ENCODE measurements around the gene PLEKHA5. TPM values are rescaled to one million over a fixed set of nuclear protein-coding genes. Genes with fewer than 3 reads are reported as not detected.
"Not testable (repeated sequence)": the region's sequence is repeated elsewhere in the genome, so short reads cannot be mapped to it uniquely, and the experiment has no call there.

The PLEKHA5 gene
- total and polyA plus RNA-seq, 2 experiments from 2014 or later = 82.8 to 112 TPM

DNA sequence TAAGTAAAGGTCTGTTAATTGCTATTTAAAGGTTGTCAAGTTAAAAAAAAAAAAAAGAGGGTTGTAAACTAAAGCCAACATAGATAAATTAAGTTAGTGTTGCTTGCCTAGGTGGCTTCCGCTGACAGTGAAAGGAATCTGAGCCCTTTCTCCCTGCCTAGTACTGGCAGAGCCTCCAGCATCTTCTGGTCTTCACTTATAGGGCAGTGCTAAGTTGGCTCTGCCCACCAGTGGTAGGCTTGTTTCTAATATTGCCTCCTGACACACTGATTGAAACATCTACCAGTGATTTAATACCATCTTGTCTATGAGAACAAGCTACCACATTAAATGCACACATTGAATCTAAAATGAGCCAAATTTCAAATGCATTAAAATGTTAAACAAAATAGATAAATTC is 39.7 kb downstream of the PLEKHA5 start:
- H3K9me2 ChIP-seq (ENCODE audit: insufficient read depth) = no peaks in the 10 kb centered on the region
- H3K27ac ChIP-seq (ENCODE audit: low read depth) = no peak overlapping the region; the same call in 1 of the 2 replicates
- Mint-ChIP-seq H3K4me1 (peaks cover 57% of the 10 kb centered on the region), H3K27me3 (ENCODE audit: insufficient read depth, low read depth, poor library complexity) (peaks cover 4% of the 10 kb centered on the region), H3K4me3 (no peak overlapping the region), H3K27ac (no peak overlapping the region), H3K36me3 (ENCODE audit: low read depth) (peaks cover 7% of the 10 kb centered on the region; the same call in 1 of the 3 replicates), H3K9me3 (no peaks in the 10 kb centered on the region)
- H3K36me3 ChIP-seq (ENCODE audit: insufficient read depth) = no peaks in the 10 kb centered on the region
- ATAC-seq (peak; percentile 28; the same call in 1 of the 3 replicates), DNase-seq (ENCODE audit: low spot score) (no peak)
- no peaks in the 10 kb centered on the region for H3K27me3 ChIP-seq (ENCODE audit: insufficient read depth)
- no peak overlapping the region for H3K4me3 ChIP-seq
- no peak for TF ChIP-seq ZNF331 (CRISPR knock-in tag; IDR thresholded peaks at IDR 0.05; ENCODE audit: low read depth)
- no peak for TF ChIP-seq POLR2AphosphoS5 (IDR thresholded peaks at IDR 0.05; ENCODE audit: low read depth)
- H4K20me1 ChIP-seq (replicated peaks; ENCODE audit: insufficient read depth) = peaks cover 38% of the 10 kb centered on the region
- H3F3A ChIP-seq (replicated peaks; ENCODE audit: low read depth) = no peaks in the 10 kb centered on the region
- peaks cover 58% of the 10 kb centered on the region for H3K4me1 ChIP-seq (ENCODE audit: insufficient read depth)
- H3K4me2 ChIP-seq = no peak overlapping the region
- peaks cover 99% of the 10 kb centered on the region for H3K79me2 ChIP-seq (replicated peaks; ENCODE audit: insufficient read depth)
- H2AFZ ChIP-seq = no peak overlapping the region

DNA sequence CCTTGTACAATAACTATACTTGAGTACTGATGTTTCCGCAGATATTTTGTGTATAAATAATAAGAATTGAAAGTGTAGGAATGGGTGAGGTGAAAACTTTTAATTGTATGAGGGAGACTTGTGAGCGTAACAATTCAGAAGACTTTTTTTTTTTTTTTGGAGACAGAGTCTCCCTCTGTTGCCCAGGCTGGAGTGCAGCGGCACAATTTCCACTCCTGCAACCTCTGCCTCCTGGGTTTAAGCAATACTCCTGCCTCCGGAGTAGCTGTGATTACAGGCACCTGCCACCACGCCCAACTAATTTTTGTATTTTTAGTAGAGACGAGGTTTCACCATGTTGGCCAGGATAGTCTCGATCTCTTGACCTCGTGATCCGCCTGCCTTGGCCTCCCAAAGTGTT is 40.8 kb downstream of the PLEKHA5 start:
- not testable (repeated sequence) for H3K27me3 Mint-ChIP-seq (ENCODE audit: insufficient read depth, low read depth, poor library complexity); H3K27ac ChIP-seq (ENCODE audit: low read depth); DNase-seq (ENCODE audit: low spot score); H3K27me3 ChIP-seq (ENCODE audit: insufficient read depth); H2AFZ ChIP-seq; H3F3A ChIP-seq (replicated peaks; ENCODE audit: low read depth); H3K36me3 Mint-ChIP-seq (ENCODE audit: low read depth); H3K9me2 ChIP-seq (ENCODE audit: insufficient read depth); H3K4me3 Mint-ChIP-seq; H3K9me3 Mint-ChIP-seq; H3K27ac Mint-ChIP-seq; H3K36me3 ChIP-seq (ENCODE audit: insufficient read depth); H3K4me3 ChIP-seq
- TF ChIP-seq, protein P1, sequence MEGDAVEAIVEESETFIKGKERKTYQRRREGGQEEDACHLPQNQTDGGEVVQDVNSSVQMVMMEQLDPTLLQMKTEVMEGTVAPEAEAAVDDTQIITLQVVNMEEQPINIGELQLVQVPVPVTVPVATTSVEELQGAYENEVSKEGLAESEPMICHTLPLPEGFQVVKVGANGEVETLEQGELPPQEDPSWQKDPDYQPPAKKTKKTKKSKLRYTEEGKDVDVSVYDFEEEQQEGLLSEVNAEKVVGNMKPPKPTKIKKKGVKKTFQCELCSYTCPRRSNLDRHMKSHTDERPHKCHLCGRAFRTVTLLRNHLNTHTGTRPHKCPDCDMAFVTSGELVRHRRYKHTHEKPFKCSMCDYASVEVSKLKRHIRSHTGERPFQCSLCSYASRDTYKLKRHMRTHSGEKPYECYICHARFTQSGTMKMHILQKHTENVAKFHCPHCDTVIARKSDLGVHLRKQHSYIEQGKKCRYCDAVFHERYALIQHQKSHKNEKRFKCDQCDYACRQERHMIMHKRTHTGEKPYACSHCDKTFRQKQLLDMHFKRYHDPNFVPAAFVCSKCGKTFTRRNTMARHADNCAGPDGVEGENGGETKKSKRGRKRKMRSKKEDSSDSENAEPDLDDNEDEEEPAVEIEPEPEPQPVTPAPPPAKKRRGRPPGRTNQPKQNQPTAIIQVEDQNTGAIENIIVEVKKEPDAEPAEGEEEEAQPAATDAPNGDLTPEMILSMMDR (conservative IDR thresholded peaks at IDR 0.05; ENCODE audit: low read depth in 2 of 2) = peak; percentile 25 to 29; a peak in 3 of 4 replicates
- Histone ChIP-seq H4K20me1 (replicated peaks; ENCODE audit: insufficient read depth) (peaks cover 38% of the 10 kb centered on the region; the same call in 1 of the 2 replicates), H3K4me1 (ENCODE audit: insufficient read depth) (peaks cover 54% of the 10 kb centered on the region), H3K79me2 (replicated peaks; ENCODE audit: insufficient read depth) (peaks cover 99% of the 10 kb centered on the region), H3K4me2 (0 out of 2 replicates have a peak overlapping the region, but pooled peaks have one; percentile 11)
- ATAC-seq = peak; percentile 62
- H3K4me1 Mint-ChIP-seq = peaks cover 55% of the 10 kb centered on the region

DNA sequence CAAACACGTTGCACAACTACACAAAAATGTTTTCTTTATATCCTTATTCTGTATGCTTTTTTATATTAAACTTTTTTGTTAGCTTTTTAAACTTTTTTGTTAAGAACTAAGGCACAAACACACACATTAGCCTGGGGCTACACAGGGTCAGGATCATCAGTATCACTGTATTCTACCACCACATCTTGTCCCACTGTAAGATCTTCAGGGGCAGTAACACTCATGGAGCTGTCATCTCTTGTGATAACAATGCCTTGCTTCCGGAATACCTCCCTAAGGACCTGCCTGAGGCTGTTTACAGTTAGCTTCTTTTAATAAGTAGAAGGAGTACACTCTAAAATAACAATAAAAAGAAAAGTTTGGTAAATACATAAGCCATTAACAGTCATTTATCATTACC is 42.2 kb downstream of the PLEKHA5 start:
- Histone ChIP-seq H3K4me1 (ENCODE audit: insufficient read depth) (peaks cover 40% of the 10 kb centered on the region), H3K27ac (ENCODE audit: low read depth) (no peak overlapping the region), H3K36me3 (ENCODE audit: insufficient read depth) (no peaks in the 10 kb centered on the region; the same call in 1 of the 2 replicates), H3K79me2 (replicated peaks; ENCODE audit: insufficient read depth) (peaks cover 99% of the 10 kb centered on the region), H3K4me2 (no peak overlapping the region), H3K27me3 (ENCODE audit: insufficient read depth) (no peaks in the 10 kb centered on the region), H3F3A (replicated peaks; ENCODE audit: low read depth) (no peaks in the 10 kb centered on the region), H4K20me1 (replicated peaks; ENCODE audit: insufficient read depth) (peaks cover 37% of the 10 kb centered on the region), H3K9me2 (ENCODE audit: insufficient read depth) (no peaks in the 10 kb centered on the region), H3K4me3 (no peak overlapping the region), H2AFZ (no peak overlapping the region)
- no peak for ATAC-seq
- Mint-ChIP-seq H3K36me3 (ENCODE audit: low read depth) (peaks cover 6% of the 10 kb centered on the region; the same call in 2 of the 3 replicates), H3K27me3 (ENCODE audit: insufficient read depth, low read depth, poor library complexity) (peaks cover 2% of the 10 kb centered on the region), H3K4me3 (no peak overlapping the region), H3K27ac (no peak overlapping the region), H3K4me1 (peaks cover 41% of the 10 kb centered on the region), H3K9me3 (no peaks in the 10 kb centered on the region)
- no peak for DNase-seq (ENCODE audit: low spot score)
- TF ChIP-seq, protein P1 (conservative IDR thresholded peaks at IDR 0.05; ENCODE audit: low read depth in 2 of 2) = no peak
- TF ChIP-seq CREB1 (CRISPR knock-in tag; IDR thresholded peaks at IDR 0.05; ENCODE audit: low read depth) = no peak
- no peak for TF ChIP-seq ZNF114 (CRISPR knock-in tag; IDR thresholded peaks at IDR 0.05)
- no peak for TF ChIP-seq EZH2phosphoT487 (IDR thresholded peaks at IDR 0.05; ENCODE audit: unreplicated experiment)
- TF ChIP-seq, protein P2, sequence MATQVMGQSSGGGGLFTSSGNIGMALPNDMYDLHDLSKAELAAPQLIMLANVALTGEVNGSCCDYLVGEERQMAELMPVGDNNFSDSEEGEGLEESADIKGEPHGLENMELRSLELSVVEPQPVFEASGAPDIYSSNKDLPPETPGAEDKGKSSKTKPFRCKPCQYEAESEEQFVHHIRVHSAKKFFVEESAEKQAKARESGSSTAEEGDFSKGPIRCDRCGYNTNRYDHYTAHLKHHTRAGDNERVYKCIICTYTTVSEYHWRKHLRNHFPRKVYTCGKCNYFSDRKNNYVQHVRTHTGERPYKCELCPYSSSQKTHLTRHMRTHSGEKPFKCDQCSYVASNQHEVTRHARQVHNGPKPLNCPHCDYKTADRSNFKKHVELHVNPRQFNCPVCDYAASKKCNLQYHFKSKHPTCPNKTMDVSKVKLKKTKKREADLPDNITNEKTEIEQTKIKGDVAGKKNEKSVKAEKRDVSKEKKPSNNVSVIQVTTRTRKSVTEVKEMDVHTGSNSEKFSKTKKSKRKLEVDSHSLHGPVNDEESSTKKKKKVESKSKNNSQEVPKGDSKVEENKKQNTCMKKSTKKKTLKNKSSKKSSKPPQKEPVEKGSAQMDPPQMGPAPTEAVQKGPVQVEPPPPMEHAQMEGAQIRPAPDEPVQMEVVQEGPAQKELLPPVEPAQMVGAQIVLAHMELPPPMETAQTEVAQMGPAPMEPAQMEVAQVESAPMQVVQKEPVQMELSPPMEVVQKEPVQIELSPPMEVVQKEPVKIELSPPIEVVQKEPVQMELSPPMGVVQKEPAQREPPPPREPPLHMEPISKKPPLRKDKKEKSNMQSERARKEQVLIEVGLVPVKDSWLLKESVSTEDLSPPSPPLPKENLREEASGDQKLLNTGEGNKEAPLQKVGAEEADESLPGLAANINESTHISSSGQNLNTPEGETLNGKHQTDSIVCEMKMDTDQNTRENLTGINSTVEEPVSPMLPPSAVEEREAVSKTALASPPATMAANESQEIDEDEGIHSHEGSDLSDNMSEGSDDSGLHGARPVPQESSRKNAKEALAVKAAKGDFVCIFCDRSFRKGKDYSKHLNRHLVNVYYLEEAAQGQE (IDR thresholded peaks at IDR 0.05; ENCODE audit: unreplicated experiment) = no peak
- TF ChIP-seq JUNB (IDR thresholded peaks at IDR 0.05; ENCODE audit: unreplicated experiment) = no peak

All from GM23338 (cell line).